ENCODE measurements around the gene BRINP3.

GRCh38 chr1:190119683-190120082, 358.0 kb downstream of the BRINP3 start:
- no peak for TF ChIP-seq TCF7L2 (IDR thresholded peaks at IDR 0.05; ENCODE audit: borderline replicate concordance, low read depth, low read length)
- no peak for TF ChIP-seq CTCF (tag by site-specific recombination; IDR thresholded peaks at IDR 0.05)
- no peak for TF ChIP-seq ZNF239 (tag by site-specific recombination; IDR thresholded peaks at IDR 0.05)
- TF ChIP-seq OVOL3 (tag by site-specific recombination; IDR thresholded peaks at IDR 0.05) = no peak
- no peak for TF ChIP-seq PBX3 (CRISPR knock-in tag; IDR thresholded peaks at IDR 0.05)
- no peak for TF ChIP-seq ZNF2 (tag by site-specific recombination; IDR thresholded peaks at IDR 0.05)
- no peak for TF ChIP-seq ZNF148 (tag by site-specific recombination; IDR thresholded peaks at IDR 0.05; ENCODE audit: borderline replicate concordance)
- no peak for TF ChIP-seq ZNF555 (tag by site-specific recombination; conservative IDR thresholded peaks at IDR 0.05)
- TF ChIP-seq ZNF521 (tag by site-specific recombination; IDR thresholded peaks at IDR 0.05) = no peak
- TF ChIP-seq ZFP69B (tag by site-specific recombination; IDR thresholded peaks at IDR 0.05) = no peak
- TF ChIP-seq ZNF266 (tag by site-specific recombination; IDR thresholded peaks at IDR 0.05; ENCODE audit: low read depth) = no peak
- TF ChIP-seq ZNF121 (tag by site-specific recombination; IDR thresholded peaks at IDR 0.05) = no peak
- TF ChIP-seq ZNF791 (tag by site-specific recombination; IDR thresholded peaks at IDR 0.05) = no peak
- no peak for TF ChIP-seq ZFP41 (tag by site-specific recombination; IDR thresholded peaks at IDR 0.05; ENCODE audit: borderline replicate concordance)

All from HEK293 (cell line).